ENCODE measurements around the gene NLN. TPM values are rescaled to one million over a fixed set of nuclear protein-coding genes. Genes with fewer than 3 reads are reported as not detected.

NLN gene
- total RNA-seq, 1 donor from 2014 or later: 45.8 TPM

DNA sequence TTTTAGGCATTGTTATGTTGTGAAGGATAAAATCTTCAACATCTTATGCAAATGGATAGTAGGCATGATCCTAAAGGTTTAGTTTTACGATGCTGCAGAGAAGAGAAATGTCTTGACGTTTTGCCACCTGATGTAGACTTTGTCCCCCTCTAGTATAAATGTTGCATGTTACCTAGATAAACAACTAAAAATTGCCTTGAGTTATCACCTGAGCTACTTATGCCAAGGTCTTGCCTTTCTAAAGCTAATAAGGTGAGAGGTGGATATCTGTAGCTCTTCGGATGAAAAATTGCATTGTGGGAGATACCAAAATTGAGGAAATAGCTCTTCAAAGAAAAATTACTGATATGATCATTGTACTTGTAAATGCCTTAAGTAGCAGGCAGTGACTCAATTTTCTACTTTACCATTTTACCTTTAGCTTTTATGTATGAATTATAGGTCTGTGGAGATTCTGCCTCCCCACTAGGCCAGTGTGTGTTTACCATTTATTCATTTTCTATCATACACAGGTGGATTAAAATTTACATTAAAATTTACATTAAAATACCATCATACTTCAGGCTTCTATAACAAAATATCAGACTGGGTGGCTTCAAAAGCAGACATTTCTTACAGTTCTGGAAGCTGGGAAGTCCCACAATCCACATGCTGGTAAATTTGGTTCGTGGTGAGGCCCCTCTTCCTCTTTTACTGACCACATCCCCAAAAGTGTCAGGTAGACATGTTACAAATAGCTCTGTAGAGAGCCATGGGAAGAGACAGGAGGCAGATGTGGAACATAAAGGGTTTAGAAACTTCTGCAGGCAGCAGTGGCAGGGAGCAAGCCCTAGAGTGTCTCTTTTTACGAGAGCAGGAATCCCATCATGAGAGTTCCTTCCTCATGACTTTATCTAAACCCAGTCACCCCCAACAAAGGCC, 103.7 kb downstream of the NLN start:
- peaks cover 12% of the 10 kb centered on the region for H3K4me1 Mint-ChIP-seq (ENCODE audit: unreplicated experiment)
- H3K9me3 Mint-ChIP-seq (ENCODE audit: unreplicated experiment): no peaks in the 10 kb centered on the region
- H3K36me3 Mint-ChIP-seq (ENCODE audit: low read depth, unreplicated experiment): peaks cover 7% of the 10 kb centered on the region
- H3K27ac Mint-ChIP-seq (ENCODE audit: unreplicated experiment): no peak overlapping the region
- no peak for DNase-seq (ENCODE audit: low spot score)
- TF ChIP-seq, protein P1, sequence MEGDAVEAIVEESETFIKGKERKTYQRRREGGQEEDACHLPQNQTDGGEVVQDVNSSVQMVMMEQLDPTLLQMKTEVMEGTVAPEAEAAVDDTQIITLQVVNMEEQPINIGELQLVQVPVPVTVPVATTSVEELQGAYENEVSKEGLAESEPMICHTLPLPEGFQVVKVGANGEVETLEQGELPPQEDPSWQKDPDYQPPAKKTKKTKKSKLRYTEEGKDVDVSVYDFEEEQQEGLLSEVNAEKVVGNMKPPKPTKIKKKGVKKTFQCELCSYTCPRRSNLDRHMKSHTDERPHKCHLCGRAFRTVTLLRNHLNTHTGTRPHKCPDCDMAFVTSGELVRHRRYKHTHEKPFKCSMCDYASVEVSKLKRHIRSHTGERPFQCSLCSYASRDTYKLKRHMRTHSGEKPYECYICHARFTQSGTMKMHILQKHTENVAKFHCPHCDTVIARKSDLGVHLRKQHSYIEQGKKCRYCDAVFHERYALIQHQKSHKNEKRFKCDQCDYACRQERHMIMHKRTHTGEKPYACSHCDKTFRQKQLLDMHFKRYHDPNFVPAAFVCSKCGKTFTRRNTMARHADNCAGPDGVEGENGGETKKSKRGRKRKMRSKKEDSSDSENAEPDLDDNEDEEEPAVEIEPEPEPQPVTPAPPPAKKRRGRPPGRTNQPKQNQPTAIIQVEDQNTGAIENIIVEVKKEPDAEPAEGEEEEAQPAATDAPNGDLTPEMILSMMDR (IDR thresholded peaks at IDR 0.05; ENCODE audit: unreplicated experiment): no peak
- no peak overlapping the region for H3K4me3 Mint-ChIP-seq (ENCODE audit: unreplicated experiment)
- peaks cover 1% of the 10 kb centered on the region for H3K27me3 Mint-ChIP-seq (ENCODE audit: unreplicated experiment)

- no peak for DNase-seq (ENCODE audit: low spot score)
- Mint-ChIP-seq H3K4me3 (ENCODE audit: unreplicated experiment) (no peak overlapping the region), H3K27me3 (ENCODE audit: unreplicated experiment) (peaks cover 1% of the 10 kb centered on the region), H3K4me1 (ENCODE audit: unreplicated experiment) (peaks cover 19% of the 10 kb centered on the region), H3K27ac (ENCODE audit: unreplicated experiment) (no peak overlapping the region), H3K36me3 (ENCODE audit: low read depth, unreplicated experiment) (peaks cover 11% of the 10 kb centered on the region), H3K9me3 (ENCODE audit: unreplicated experiment) (no peaks in the 10 kb centered on the region)
- TF ChIP-seq, protein P1 (IDR thresholded peaks at IDR 0.05; ENCODE audit: unreplicated experiment): no peak
Observed at GRCh38 chr5:65828022-65828896, 106.3 kb downstream of the NLN start.

- Mint-ChIP-seq H3K27me3 (ENCODE audit: unreplicated experiment) (no peaks in the 10 kb centered on the region), H3K4me3 (ENCODE audit: unreplicated experiment) (no peak overlapping the region), H3K9me3 (ENCODE audit: unreplicated experiment) (no peaks in the 10 kb centered on the region), H3K27ac (ENCODE audit: unreplicated experiment) (no peak overlapping the region), H3K36me3 (ENCODE audit: low read depth, unreplicated experiment) (peaks cover 7% of the 10 kb centered on the region), H3K4me1 (ENCODE audit: unreplicated experiment) (peaks cover 12% of the 10 kb centered on the region)
- TF ChIP-seq, protein P1 (IDR thresholded peaks at IDR 0.05; ENCODE audit: unreplicated experiment): no peak
- DNase-seq (ENCODE audit: low spot score): no peak
Observed at GRCh38 chr5:65830856-65831255, 108.9 kb downstream of the NLN start.

- Mint-ChIP-seq H3K4me3 (ENCODE audit: unreplicated experiment) (no peak overlapping the region), H3K27me3 (ENCODE audit: unreplicated experiment) (no peaks in the 10 kb centered on the region), H3K4me1 (ENCODE audit: unreplicated experiment) (peaks cover 8% of the 10 kb centered on the region), H3K36me3 (ENCODE audit: low read depth, unreplicated experiment) (peaks cover 4% of the 10 kb centered on the region), H3K9me3 (ENCODE audit: unreplicated experiment) (no peaks in the 10 kb centered on the region), H3K27ac (ENCODE audit: unreplicated experiment) (no peak overlapping the region)
- DNase-seq (ENCODE audit: low spot score): no peak
- TF ChIP-seq, protein P1 (IDR thresholded peaks at IDR 0.05; ENCODE audit: unreplicated experiment): no peak
Observed at GRCh38 chr5:65831276-65831675, 109.3 kb downstream of the NLN start.

Measured in endothelial cell (in vitro differentiated cells).